GM23338 (cell line): ENCODE data around the gene IMPG1. TPM values are rescaled to one million over a fixed set of nuclear protein-coding genes. Genes with fewer than 3 reads are reported as not detected.

ENCODE experiments used
- ATAC-seq: fragments of 200-7000 bp; cut with Tn5 transposase; 3 replicates; pipeline ENCODE4 v1.9.1; 2020
- DNase-seq: peaks from one replicate; pipeline ENCODE4 v3.0.0-alpha.2; 2015; ENCODE audit warnings: low spot score
- H2AFZ ChIP-seq: fragments of 200-600 bp; sonication (generic); 2 replicates; pipeline ENCODE4 v1.8.0; 2016; ENCODE audit warnings: antibody characterized with exemption, mild to moderate bottlenecking, moderate library complexity
- H3F3A ChIP-seq: fragments of 200-600 bp; sonication (generic); replicated peaks from 2 replicates; pipeline ENCODE4 v1.8.0; 2017; ENCODE audit warnings: antibody characterized with exemption, mixed run types, low read depth
- H3K27ac ChIP-seq: fragments of 200-600 bp; sonication (generic); 2 replicates; pipeline ENCODE4 v1.6.1; 2016; ENCODE audit warnings: low read depth
- H3K27me3 ChIP-seq: fragments of 200-600 bp; sonication (generic); 2 replicates; pipeline ENCODE4 v1.8.0; 2016; ENCODE audit warnings: mild to moderate bottlenecking, mixed run types, moderate library complexity; ENCODE audit not compliant: insufficient read depth
- H3K36me3 ChIP-seq: fragments of 200-600 bp; sonication (generic); 2 replicates; pipeline ENCODE4 v1.8.0; 2016; ENCODE audit warnings: mild to moderate bottlenecking; ENCODE audit not compliant: insufficient read depth
- H3K4me1 ChIP-seq: fragments of 200-600 bp; sonication (generic); 2 replicates; pipeline ENCODE4 v1.8.0; 2016; ENCODE audit warnings: mild to moderate bottlenecking, moderate library complexity; ENCODE audit not compliant: insufficient read depth
- H3K4me2 ChIP-seq: fragments of 200-600 bp; sonication (generic); 2 replicates; pipeline ENCODE4 v1.7.1; 2017; ENCODE audit warnings: mixed run types
- H3K4me3 ChIP-seq: fragments of 200-600 bp; sonication (generic); 2 replicates; pipeline ENCODE4 v1.6.1; 2016; ENCODE audit warnings: mixed run types
- H3K79me2 ChIP-seq: fragments of 200-600 bp; sonication (generic); replicated peaks from 2 replicates; pipeline ENCODE4 v1.8.0; 2017; ENCODE audit warnings: mild to moderate bottlenecking; ENCODE audit not compliant: insufficient read depth
- H3K9me2 ChIP-seq: fragments of 200-600 bp; sonication (generic); 2 replicates; pipeline ENCODE4 v1.8.0; 2017; ENCODE audit not compliant: insufficient read depth
- H4K20me1 ChIP-seq: fragments of 200-600 bp; sonication (generic); replicated peaks from 2 replicates; pipeline ENCODE4 v1.8.0; 2017; ENCODE audit warnings: mild to moderate bottlenecking; ENCODE audit not compliant: insufficient read depth
- H3K27ac Mint-ChIP-seq: 2 replicates; pipeline ENCODE4 v1.8.0; 2020; ENCODE audit warnings: inconsistent platforms, mild to moderate bottlenecking, moderate library complexity, mixed read lengths
- H3K27me3 Mint-ChIP-seq: 3 replicates; pipeline ENCODE4 v1.8.0; 2022; ENCODE audit warnings: low read depth, mild to moderate bottlenecking, moderate library complexity, mixed read lengths, inconsistent platforms; ENCODE audit not compliant: insufficient read depth, poor library complexity
- H3K36me3 Mint-ChIP-seq: 3 replicates; pipeline ENCODE4 v1.8.0; 2021; ENCODE audit warnings: low read depth, mild to moderate bottlenecking, inconsistent platforms, moderate library complexity, mixed read lengths
- H3K4me1 Mint-ChIP-seq: 3 replicates; pipeline ENCODE4 v1.8.0; 2020; ENCODE audit warnings: mild to moderate bottlenecking, inconsistent platforms, mixed read lengths
- H3K4me3 Mint-ChIP-seq: 3 replicates; pipeline ENCODE4 v1.8.0; 2021; ENCODE audit warnings: moderate library complexity, mild to moderate bottlenecking, inconsistent platforms, mixed read lengths
- H3K9me3 Mint-ChIP-seq: 3 replicates; pipeline ENCODE4 v1.8.0; 2020; ENCODE audit warnings: moderate library complexity, mild to moderate bottlenecking, inconsistent platforms, mixed read lengths
- CREB1 ChIP-seq: fragments of 250-450 bp; sonication (Bioruptor Pico); IDR thresholded peaks from 2 replicates; pipeline ENCODE4 v1.5.0; 2020; ENCODE audit warnings: low read depth, mild to moderate bottlenecking, moderate library complexity
- EZH2 ChIP-seq: fragments of 200-600 bp; sonication (generic); IDR thresholded peaks from one replicate; pipeline ENCODE4 v1.8.0; 2017; ENCODE audit warnings: antibody characterized with exemption, mild to moderate bottlenecking, low read depth; ENCODE audit not compliant: unreplicated experiment
- EZH2phosphoT487 ChIP-seq: fragments of 200-600 bp; sonication (generic); IDR thresholded peaks from one replicate; pipeline ENCODE4 v1.8.1; 2018; ENCODE audit warnings: antibody characterized with exemption; ENCODE audit not compliant: unreplicated experiment
- NANOG ChIP-seq: IDR thresholded peaks from 2 replicates; pipeline ENCODE4 v1.6.1; 2016; ENCODE audit warnings: antibody characterized with exemption, borderline replicate concordance
- POLR2AphosphoS5 ChIP-seq: IDR thresholded peaks from 2 replicates; pipeline ENCODE4 v1.6.1; 2016; ENCODE audit warnings: antibody characterized with exemption, low read depth
- ZNF331 ChIP-seq: fragments of 250-450 bp; sonication (Bioruptor Pico); IDR thresholded peaks from 2 replicates; pipeline ENCODE4 v1.5.0; 2020; ENCODE audit warnings: low read depth, mild to moderate bottlenecking, moderate library complexity
- polyA plus RNA-seq: library from polyadenylated mRNA; unstranded; fragments of >200 nt; fragmentation: Nextera tagmentation; extraction: Ambion mirVana; gene quantifications from 2 replicates; pipeline ENCODE4 v1.2.1, GENCODE V29; 2016
- total RNA-seq: library from RNA; depleted of rRNA; stranded (reverse); fragments of >200 nt; shearing (Covaris generic); gene quantifications from 2 replicates; pipeline ENCODE4 v1.2.3, GENCODE V29; 2014
- TF ChIP-seq, protein P1 (sequence below): IDR thresholded peaks from one replicate; pipeline ENCODE4 v1.6.1; 2018; ENCODE audit warnings: antibody characterized with exemption; ENCODE audit not compliant: unreplicated experiment
- TF ChIP-seq, protein P2 (sequence below): IDR thresholded peaks from 2 replicates; pipeline ENCODE4 v1.6.1; 2016; ENCODE audit warnings: antibody characterized with exemption
- TF ChIP-seq, protein P3 (sequence below): fragments of 250-450 bp; sonication (Bioruptor Pico); IDR thresholded peaks from 2 replicates; pipeline ENCODE4 v1.5.0; 2020; ENCODE audit warnings: mild to moderate bottlenecking, moderate library complexity
- TF ChIP-seq, protein P4 (sequence below), 2 experiments: fragments of 200-600 bp in 1 of 2; sonication (generic) in 1 of 2; conservative IDR thresholded peaks; 2 replicates each; pipeline versions ENCODE4 v1.5.1 to v1.6.1; 2016 to 2017; ENCODE audit warnings: antibody characterized with exemption in 2 of 2, low read depth in 2 of 2, mild to moderate bottlenecking in 2 of 2, moderate library complexity in 1 of 2

Gene IMPG1
- total and polyA plus RNA-seq, 2 experiments from 2014 or later = not detected

DNA sequence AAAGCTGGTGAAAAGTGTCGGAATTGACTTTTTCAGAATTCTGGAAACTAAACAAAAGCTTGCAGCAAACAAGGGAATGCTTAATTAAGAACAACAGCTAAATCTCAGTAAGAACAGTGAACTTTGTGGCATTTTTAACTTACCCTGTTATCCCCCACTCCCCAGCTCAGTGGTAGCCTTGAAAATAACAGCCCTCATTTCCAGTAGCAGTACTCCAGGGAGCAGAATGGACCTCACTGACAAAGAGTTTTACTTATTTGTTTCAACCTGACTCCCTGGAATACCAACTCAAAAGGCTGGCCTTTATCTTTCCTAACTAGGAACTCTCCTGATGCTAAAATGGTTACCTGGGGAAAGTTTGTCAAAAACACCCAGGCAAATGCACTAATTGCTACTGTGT lies 108.9 kb downstream of the IMPG1 start:
- Mint-ChIP-seq H3K4me1 (peaks cover 4% of the 10 kb centered on the region), H3K27me3 (peaks cover 2% of the 10 kb centered on the region), H3K27ac (peak overlapping the region; percentile 7; the same call in 1 of the 2 replicates), H3K36me3 (no peaks in the 10 kb centered on the region), H3K9me3 (peaks cover 12% of the 10 kb centered on the region), H3K4me3 (no peak overlapping the region)
- Histone ChIP-seq H3K4me2 (no peak overlapping the region), H2AFZ (peak overlapping the region; percentile 44), H3K9me2 (no peaks in the 10 kb centered on the region), H4K20me1 (no peaks in the 10 kb centered on the region), H3F3A (no peaks in the 10 kb centered on the region), H3K27me3 (no peaks in the 10 kb centered on the region), H3K79me2 (no peaks in the 10 kb centered on the region), H3K4me3 (no peak overlapping the region), H3K4me1 (no peaks in the 10 kb centered on the region), H3K27ac (no peak overlapping the region), H3K36me3 (no peaks in the 10 kb centered on the region)
- TF ChIP-seq EZH2 (no peak), POLR2AphosphoS5 (no peak), CREB1 (CRISPR knock-in tag) (no peak), ZNF331 (no peak), NANOG (no peak), EZH2phosphoT487 (no peak)
- TF ChIP-seq, protein P1, sequence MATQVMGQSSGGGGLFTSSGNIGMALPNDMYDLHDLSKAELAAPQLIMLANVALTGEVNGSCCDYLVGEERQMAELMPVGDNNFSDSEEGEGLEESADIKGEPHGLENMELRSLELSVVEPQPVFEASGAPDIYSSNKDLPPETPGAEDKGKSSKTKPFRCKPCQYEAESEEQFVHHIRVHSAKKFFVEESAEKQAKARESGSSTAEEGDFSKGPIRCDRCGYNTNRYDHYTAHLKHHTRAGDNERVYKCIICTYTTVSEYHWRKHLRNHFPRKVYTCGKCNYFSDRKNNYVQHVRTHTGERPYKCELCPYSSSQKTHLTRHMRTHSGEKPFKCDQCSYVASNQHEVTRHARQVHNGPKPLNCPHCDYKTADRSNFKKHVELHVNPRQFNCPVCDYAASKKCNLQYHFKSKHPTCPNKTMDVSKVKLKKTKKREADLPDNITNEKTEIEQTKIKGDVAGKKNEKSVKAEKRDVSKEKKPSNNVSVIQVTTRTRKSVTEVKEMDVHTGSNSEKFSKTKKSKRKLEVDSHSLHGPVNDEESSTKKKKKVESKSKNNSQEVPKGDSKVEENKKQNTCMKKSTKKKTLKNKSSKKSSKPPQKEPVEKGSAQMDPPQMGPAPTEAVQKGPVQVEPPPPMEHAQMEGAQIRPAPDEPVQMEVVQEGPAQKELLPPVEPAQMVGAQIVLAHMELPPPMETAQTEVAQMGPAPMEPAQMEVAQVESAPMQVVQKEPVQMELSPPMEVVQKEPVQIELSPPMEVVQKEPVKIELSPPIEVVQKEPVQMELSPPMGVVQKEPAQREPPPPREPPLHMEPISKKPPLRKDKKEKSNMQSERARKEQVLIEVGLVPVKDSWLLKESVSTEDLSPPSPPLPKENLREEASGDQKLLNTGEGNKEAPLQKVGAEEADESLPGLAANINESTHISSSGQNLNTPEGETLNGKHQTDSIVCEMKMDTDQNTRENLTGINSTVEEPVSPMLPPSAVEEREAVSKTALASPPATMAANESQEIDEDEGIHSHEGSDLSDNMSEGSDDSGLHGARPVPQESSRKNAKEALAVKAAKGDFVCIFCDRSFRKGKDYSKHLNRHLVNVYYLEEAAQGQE = no peak
- TF ChIP-seq, protein P2, sequence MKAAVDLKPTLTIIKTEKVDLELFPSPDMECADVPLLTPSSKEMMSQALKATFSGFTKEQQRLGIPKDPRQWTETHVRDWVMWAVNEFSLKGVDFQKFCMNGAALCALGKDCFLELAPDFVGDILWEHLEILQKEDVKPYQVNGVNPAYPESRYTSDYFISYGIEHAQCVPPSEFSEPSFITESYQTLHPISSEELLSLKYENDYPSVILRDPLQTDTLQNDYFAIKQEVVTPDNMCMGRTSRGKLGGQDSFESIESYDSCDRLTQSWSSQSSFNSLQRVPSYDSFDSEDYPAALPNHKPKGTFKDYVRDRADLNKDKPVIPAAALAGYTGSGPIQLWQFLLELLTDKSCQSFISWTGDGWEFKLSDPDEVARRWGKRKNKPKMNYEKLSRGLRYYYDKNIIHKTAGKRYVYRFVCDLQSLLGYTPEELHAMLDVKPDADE = no peak
- TF ChIP-seq, protein P3, sequence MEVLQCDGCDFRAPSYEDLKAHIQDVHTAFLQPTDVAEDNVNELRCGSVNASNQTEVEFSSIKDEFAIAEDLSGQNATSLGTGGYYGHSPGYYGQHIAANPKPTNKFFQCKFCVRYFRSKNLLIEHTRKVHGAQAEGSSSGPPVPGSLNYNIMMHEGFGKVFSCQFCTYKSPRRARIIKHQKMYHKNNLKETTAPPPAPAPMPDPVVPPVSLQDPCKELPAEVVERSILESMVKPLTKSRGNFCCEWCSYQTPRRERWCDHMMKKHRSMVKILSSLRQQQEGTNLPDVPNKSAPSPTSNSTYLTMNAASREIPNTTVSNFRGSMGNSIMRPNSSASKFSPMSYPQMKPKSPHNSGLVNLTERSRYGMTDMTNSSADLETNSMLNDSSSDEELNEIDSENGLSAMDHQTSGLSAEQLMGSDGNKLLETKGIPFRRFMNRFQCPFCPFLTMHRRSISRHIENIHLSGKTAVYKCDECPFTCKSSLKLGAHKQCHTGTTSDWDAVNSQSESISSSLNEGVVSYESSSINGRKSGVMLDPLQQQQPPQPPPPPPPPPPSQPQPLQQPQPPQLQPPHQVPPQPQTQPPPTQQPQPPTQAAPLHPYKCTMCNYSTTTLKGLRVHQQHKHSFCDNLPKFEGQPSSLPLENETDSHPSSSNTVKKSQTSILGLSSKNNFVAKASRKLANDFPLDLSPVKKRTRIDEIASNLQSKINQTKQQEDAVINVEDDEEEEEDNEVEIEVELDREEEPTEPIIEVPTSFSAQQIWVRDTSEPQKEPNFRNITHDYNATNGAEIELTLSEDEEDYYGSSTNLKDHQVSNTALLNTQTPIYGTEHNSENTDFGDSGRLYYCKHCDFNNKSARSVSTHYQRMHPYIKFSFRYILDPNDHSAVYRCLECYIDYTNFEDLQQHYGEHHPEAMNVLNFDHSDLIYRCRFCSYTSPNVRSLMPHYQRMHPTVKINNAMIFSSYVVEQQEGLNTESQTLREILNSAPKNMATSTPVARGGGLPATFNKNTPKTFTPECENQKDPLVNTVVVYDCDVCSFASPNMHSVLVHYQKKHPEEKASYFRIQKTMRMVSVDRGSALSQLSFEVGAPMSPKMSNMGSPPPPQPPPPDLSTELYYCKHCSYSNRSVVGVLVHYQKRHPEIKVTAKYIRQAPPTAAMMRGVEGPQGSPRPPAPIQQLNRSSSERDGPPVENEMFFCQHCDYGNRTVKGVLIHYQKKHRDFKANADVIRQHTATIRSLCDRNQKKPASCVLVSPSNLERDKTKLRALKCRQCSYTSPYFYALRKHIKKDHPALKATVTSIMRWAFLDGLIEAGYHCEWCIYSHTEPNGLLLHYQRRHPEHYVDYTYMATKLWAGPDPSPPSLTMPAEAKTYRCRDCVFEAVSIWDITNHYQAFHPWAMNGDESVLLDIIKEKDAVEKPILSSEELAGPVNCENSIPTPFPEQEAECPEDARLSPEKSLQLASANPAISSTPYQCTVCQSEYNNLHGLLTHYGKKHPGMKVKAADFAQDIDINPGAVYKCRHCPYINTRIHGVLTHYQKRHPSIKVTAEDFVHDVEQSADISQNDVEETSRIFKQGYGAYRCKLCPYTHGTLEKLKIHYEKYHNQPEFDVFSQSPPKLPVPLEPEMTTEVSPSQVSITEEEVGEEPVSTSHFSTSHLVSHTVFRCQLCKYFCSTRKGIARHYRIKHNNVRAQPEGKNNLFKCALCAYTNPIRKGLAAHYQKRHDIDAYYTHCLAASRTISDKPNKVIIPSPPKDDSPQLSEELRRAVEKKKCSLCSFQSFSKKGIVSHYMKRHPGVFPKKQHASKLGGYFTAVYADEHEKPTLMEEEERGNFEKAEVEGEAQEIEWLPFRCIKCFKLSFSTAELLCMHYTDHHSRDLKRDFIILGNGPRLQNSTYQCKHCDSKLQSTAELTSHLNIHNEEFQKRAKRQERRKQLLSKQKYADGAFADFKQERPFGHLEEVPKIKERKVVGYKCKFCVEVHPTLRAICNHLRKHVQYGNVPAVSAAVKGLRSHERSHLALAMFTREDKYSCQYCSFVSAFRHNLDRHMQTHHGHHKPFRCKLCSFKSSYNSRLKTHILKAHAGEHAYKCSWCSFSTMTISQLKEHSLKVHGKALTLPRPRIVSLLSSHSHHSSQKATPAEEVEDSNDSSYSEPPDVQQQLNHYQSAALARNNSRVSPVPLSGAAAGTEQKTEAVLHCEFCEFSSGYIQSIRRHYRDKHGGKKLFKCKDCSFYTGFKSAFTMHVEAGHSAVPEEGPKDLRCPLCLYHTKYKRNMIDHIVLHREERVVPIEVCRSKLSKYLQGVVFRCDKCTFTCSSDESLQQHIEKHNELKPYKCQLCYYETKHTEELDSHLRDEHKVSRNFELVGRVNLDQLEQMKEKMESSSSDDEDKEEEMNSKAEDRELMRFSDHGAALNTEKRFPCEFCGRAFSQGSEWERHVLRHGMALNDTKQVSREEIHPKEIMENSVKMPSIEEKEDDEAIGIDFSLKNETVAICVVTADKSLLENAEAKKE (CRISPR knock-in tag) = no peak
- TF ChIP-seq, protein P4, sequence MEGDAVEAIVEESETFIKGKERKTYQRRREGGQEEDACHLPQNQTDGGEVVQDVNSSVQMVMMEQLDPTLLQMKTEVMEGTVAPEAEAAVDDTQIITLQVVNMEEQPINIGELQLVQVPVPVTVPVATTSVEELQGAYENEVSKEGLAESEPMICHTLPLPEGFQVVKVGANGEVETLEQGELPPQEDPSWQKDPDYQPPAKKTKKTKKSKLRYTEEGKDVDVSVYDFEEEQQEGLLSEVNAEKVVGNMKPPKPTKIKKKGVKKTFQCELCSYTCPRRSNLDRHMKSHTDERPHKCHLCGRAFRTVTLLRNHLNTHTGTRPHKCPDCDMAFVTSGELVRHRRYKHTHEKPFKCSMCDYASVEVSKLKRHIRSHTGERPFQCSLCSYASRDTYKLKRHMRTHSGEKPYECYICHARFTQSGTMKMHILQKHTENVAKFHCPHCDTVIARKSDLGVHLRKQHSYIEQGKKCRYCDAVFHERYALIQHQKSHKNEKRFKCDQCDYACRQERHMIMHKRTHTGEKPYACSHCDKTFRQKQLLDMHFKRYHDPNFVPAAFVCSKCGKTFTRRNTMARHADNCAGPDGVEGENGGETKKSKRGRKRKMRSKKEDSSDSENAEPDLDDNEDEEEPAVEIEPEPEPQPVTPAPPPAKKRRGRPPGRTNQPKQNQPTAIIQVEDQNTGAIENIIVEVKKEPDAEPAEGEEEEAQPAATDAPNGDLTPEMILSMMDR (conservative IDR thresholded peaks at IDR 0.05; ENCODE audit: low read depth in 2 of 2) = no peak
- DNase-seq (peak; percentile 21), ATAC-seq (peak; percentile 65)
